Chondrocyte (in vitro differentiated cells): ENCODE data around the gene SCAF8. TPM values are rescaled to one million over a fixed set of nuclear protein-coding genes. Genes with fewer than 3 reads are reported as not detected.

Experiments
- DNase-seq: peaks from one replicate; pipeline ENCODE4 v3.0.0; 2021; ENCODE audit warnings: mixed read lengths, low spot score
- H3K27ac Mint-ChIP-seq: one replicate; pipeline ENCODE4 v1.8.0; 2021; ENCODE audit warnings: mild to moderate bottlenecking, moderate library complexity, mixed read lengths; ENCODE audit not compliant: unreplicated experiment
- H3K27me3 Mint-ChIP-seq: 2 replicates; pipeline ENCODE4 v1.8.0; 2021; ENCODE audit warnings: low read depth, mixed read lengths
- H3K36me3 Mint-ChIP-seq: 2 replicates; pipeline ENCODE4 v1.8.0; 2021; ENCODE audit warnings: low read depth, mixed read lengths
- H3K4me1 Mint-ChIP-seq: 2 replicates; pipeline ENCODE4 v1.8.0; 2021; ENCODE audit warnings: low read depth, mild to moderate bottlenecking, mixed read lengths
- H3K4me3 Mint-ChIP-seq: one replicate; pipeline ENCODE4 v1.8.0; 2021; ENCODE audit warnings: mild to moderate bottlenecking, moderate library complexity, mixed read lengths; ENCODE audit not compliant: unreplicated experiment
- H3K9me3 Mint-ChIP-seq: 2 replicates; pipeline ENCODE4 v1.8.0; 2021; ENCODE audit warnings: low read depth, mixed read lengths
- CTCF ChIP-seq: fragments of 200-600 bp; sonication (generic); IDR thresholded peaks from 2 replicates; pipeline ENCODE4 v1.5.0; 2021; ENCODE audit warnings: antibody characterized with exemption, mild to moderate bottlenecking, moderate library complexity
- total RNA-seq: library from RNA; stranded (reverse); gene quantifications from 3 replicates; pipeline ENCODE4 v1.2.1, GENCODE V29; 2021

SCAF8 gene
- total RNA-seq, 1 donor from 2014 or later = 36.3 TPM

DNA sequence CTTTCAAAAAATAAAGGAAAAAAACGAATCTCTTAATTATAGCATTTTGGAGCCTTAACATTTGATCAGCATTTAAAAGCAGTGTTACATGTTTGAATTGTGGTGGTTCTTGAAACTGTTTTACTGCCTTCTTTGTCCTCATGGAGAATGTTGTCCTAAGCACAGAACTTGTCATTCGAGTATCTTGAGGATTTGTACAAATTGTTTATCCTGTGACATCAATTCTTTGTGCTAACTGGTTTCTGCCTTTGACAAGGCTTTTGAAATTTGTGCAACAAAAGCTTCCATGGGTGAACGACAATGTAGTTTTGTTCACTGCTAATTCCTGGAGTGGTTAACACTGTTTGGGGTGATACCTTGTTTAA lies 130.8 kb downstream of the SCAF8 start:
- H3K9me3 Mint-ChIP-seq = no peaks in the 10 kb centered on the region
- H3K27ac Mint-ChIP-seq = peak overlapping the region; percentile 46
- no peaks in the 10 kb centered on the region for H3K27me3 Mint-ChIP-seq
- no peak for TF ChIP-seq CTCF
- peaks cover 25% of the 10 kb centered on the region for H3K4me1 Mint-ChIP-seq
- no peak overlapping the region for H3K4me3 Mint-ChIP-seq
- H3K36me3 Mint-ChIP-seq = no peaks in the 10 kb centered on the region
- DNase-seq = no peak

GRCh38 chr6:154865291-154865690 lies 132.1 kb downstream of the SCAF8 start:
- no peak for DNase-seq
- no peak for TF ChIP-seq CTCF
- H3K4me1 Mint-ChIP-seq = peaks cover 31% of the 10 kb centered on the region
- H3K4me3 Mint-ChIP-seq = no peak overlapping the region
- no peaks in the 10 kb centered on the region for H3K36me3 Mint-ChIP-seq
- peak overlapping the region; percentile 37 for H3K27ac Mint-ChIP-seq
- no peaks in the 10 kb centered on the region for H3K27me3 Mint-ChIP-seq
- no peaks in the 10 kb centered on the region for H3K9me3 Mint-ChIP-seq

- DNase-seq = no peak
- H3K27ac Mint-ChIP-seq = peak overlapping the region; percentile 43
- no peaks in the 10 kb centered on the region for H3K27me3 Mint-ChIP-seq
- H3K4me3 Mint-ChIP-seq = no peak overlapping the region
- no peaks in the 10 kb centered on the region for H3K36me3 Mint-ChIP-seq
- H3K9me3 Mint-ChIP-seq = no peaks in the 10 kb centered on the region
- peak; percentile 94 for TF ChIP-seq CTCF
- H3K4me1 Mint-ChIP-seq = peaks cover 31% of the 10 kb centered on the region
Measured at GRCh38 chr6:154868143-154868594, 135.0 kb downstream of the SCAF8 start.

DNA sequence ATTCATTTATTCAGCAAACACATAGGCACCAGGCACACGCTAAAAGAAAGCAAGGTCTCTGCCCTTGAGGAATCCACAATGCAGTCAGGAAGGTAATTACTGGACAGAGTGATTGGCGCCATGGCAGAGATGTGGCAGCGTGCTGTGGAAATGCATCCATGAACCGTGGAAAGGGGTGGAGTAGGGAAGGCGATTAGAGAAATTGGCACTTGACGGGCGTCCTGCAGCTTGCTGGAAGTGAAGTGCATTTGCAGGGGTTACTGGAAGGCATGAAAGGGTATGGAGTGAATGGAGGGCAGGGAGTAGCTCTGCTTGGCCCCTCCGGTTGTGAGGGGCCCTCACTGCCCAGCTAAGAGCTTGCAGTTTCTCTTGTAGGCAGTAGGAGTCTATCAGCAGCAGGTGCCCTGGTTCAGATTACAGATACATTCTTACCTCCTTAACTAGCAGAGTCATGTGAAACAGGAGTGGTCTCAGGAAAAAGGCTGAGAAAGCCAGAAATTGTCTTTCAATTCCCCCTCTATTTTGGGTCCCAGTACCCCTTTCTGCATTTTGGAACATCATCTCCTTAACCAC lies 139.4 kb downstream of the SCAF8 start:
- Mint-ChIP-seq H3K27me3 (no peaks in the 10 kb centered on the region), H3K4me1 (peaks cover 18% of the 10 kb centered on the region), H3K36me3 (no peaks in the 10 kb centered on the region), H3K27ac (no peak overlapping the region), H3K9me3 (no peaks in the 10 kb centered on the region), H3K4me3 (no peak overlapping the region)
- no peak for TF ChIP-seq CTCF
- no peak for DNase-seq

- peaks cover 18% of the 10 kb centered on the region for H3K4me1 Mint-ChIP-seq
- no peaks in the 10 kb centered on the region for H3K36me3 Mint-ChIP-seq
- TF ChIP-seq CTCF = no peak
- H3K4me3 Mint-ChIP-seq = no peak overlapping the region
- H3K9me3 Mint-ChIP-seq = no peaks in the 10 kb centered on the region
- no peak overlapping the region for H3K27ac Mint-ChIP-seq
- no peaks in the 10 kb centered on the region for H3K27me3 Mint-ChIP-seq
- DNase-seq = no peak
Measured at GRCh38 chr6:154873546-154873945, 140.3 kb downstream of the SCAF8 start.
